K562 (cell line): Measurements from ENCODE around the gene CHST8. TPM values are rescaled to one million over a fixed set of nuclear protein-coding genes. Genes with fewer than 3 reads are reported as not detected.

Experiments
- ARID1B ChIP-seq: fragments of 450-650 bp; IDR thresholded peaks from 2 replicates; pipeline ENCODE4 v1.6.1; 2016; ENCODE audit warnings: antibody characterized with exemption, mild to moderate bottlenecking, inconsistent platforms
- ATF7 ChIP-seq: fragments of 450-650 bp; IDR thresholded peaks from 2 replicates; pipeline ENCODE4 v1.7.1; 2014; ENCODE audit warnings: mild to moderate bottlenecking, moderate library complexity
- BRD4 ChIP-seq: fragments of 200-600 bp; sonication (generic); IDR thresholded peaks from 2 replicates; pipeline ENCODE4 v1.6.1; 2017; ENCODE audit warnings: inconsistent platforms
- CREB1 ChIP-seq, 2 experiments: sonication (generic) in 1 of 2; formaldehyde crosslinking in 1 of 2; IDR thresholded peaks; 2 replicates each; pipeline versions ENCODE4 v1.6.1 to v1.8.0; 2012 to 2022; ENCODE audit warnings: inconsistent platforms in 1 of 2, mild to moderate bottlenecking in 1 of 2, missing genetic modification reagents in 1 of 2, moderate library complexity in 1 of 2
- EP300 ChIP-seq: IDR thresholded peaks from 2 replicates; pipeline ENCODE4 v1.6.1; 2012; ENCODE audit warnings: low read length, improper control_type of control experiment
- EP400 ChIP-seq: fragments of 450-650 bp; IDR thresholded peaks from 2 replicates; pipeline ENCODE4 v1.6.1; 2017; ENCODE audit warnings: antibody characterized with exemption, mild to moderate bottlenecking, moderate library complexity
- PML ChIP-seq: IDR thresholded peaks from 2 replicates; pipeline ENCODE4 v1.6.1; 2012; ENCODE audit warnings: low read length, inconsistent platforms
- SMARCA4 ChIP-seq: fragments of 450-650 bp; IDR thresholded peaks from 2 replicates; pipeline ENCODE4 v1.6.1; 2016
- SNIP1 ChIP-seq: fragments of 450-650 bp; IDR thresholded peaks from 2 replicates; pipeline ENCODE4 v1.7.1; 2017; ENCODE audit warnings: low read depth, mild to moderate bottlenecking
- ZNF316 ChIP-seq: fragments of 450-650 bp; IDR thresholded peaks from 2 replicates; pipeline ENCODE4 v1.6.1; 2016
- polyA plus RNA-seq, 8 experiments: library from polyadenylated mRNA; depleted of rRNA in 4 of 8; stranded (reverse) in 5 of 8; unstranded in 3 of 8; fragments of >200 nt; fragmentation: Nextera tagmentation in 2 of 8; fragmentation: Illumina TruSeq in 1 of 8; extraction: Ambion mirVana in 2 of 8; extraction: Trizol in 1 of 8; gene quantifications; 2 replicates each; pipeline versions ENCODE4 v1.2.1 to v1.2.3, GENCODE V29; 2011 to 2014; ENCODE audit warnings: inconsistent platforms in 1 of 8, missing spikeins in 1 of 8
- total RNA-seq, 7 experiments: library from RNA; depleted of rRNA in 6 of 7; stranded (reverse); fragments of >200 nt in 6 of 7; fragmentation: Illumina TruSeq in 2 of 7; extraction: Trizol in 2 of 7; gene quantifications; 2 replicates each; pipeline versions ENCODE4 v1.2.1 to v1.2.3, GENCODE V29; 2011 to 2021; ENCODE audit warnings: low replicate concordance in 1 of 7
- TF ChIP-seq, protein P1 (sequence below): IDR thresholded peaks from 2 replicates; pipeline ENCODE4 v1.6.1; 2011; ENCODE audit not compliant: insufficient read length; ENCODE audit errors: extremely low read depth
- TF ChIP-seq, protein P2 (sequence below): fragments of 250-450 bp; sonication (Bioruptor Pico); IDR thresholded peaks from 2 replicates; pipeline ENCODE4 v1.4.0; 2020; ENCODE audit warnings: mild to moderate bottlenecking, moderate library complexity
- TF ChIP-seq, protein P3 (sequence below): fragments of 250-450 bp; sonication (Bioruptor Pico); IDR thresholded peaks from 2 replicates; pipeline ENCODE4 v1.8.0; 2021; ENCODE audit warnings: moderate library complexity, mild to moderate bottlenecking, inconsistent platforms
- TF ChIP-seq, protein P4 (sequence below): IDR thresholded peaks from 2 replicates; pipeline ENCODE4 v1.6.1; 2011; ENCODE audit warnings: borderline replicate concordance, low read depth, mild to moderate bottlenecking, moderate library complexity, low read length; ENCODE audit not compliant: insufficient read depth, poor library complexity, severe bottlenecking
- TF ChIP-seq, protein P5 (sequence below): IDR thresholded peaks from 2 replicates; pipeline ENCODE4 v1.6.1; 2016; ENCODE audit warnings: missing genetic modification characterization, missing compliant biosample characterization
- TF ChIP-seq, protein P6 (sequence below), 3 experiments: fragments of 200-800 bp in 1 of 3; sonication (Bioruptor generic) in 1 of 3; sonication (generic) in 1 of 3; formaldehyde crosslinking in 1 of 3; IDR thresholded peaks; 2 replicates each; pipeline versions ENCODE4 v1.6.1 to v1.8.0; 2016 to 2022; ENCODE audit warnings: mild to moderate bottlenecking in 2 of 3, missing compliant biosample characterization in 2 of 3, missing genetic modification characterization in 2 of 3, missing genetic modification reagents in 1 of 3

Gene CHST8
- total and polyA plus RNA-seq, 9 of the 15 experiments (the other 6 are each of a cell fraction or from before 2014, with no cell fraction given): 0.11 TPM; not detected in 8

DNA sequence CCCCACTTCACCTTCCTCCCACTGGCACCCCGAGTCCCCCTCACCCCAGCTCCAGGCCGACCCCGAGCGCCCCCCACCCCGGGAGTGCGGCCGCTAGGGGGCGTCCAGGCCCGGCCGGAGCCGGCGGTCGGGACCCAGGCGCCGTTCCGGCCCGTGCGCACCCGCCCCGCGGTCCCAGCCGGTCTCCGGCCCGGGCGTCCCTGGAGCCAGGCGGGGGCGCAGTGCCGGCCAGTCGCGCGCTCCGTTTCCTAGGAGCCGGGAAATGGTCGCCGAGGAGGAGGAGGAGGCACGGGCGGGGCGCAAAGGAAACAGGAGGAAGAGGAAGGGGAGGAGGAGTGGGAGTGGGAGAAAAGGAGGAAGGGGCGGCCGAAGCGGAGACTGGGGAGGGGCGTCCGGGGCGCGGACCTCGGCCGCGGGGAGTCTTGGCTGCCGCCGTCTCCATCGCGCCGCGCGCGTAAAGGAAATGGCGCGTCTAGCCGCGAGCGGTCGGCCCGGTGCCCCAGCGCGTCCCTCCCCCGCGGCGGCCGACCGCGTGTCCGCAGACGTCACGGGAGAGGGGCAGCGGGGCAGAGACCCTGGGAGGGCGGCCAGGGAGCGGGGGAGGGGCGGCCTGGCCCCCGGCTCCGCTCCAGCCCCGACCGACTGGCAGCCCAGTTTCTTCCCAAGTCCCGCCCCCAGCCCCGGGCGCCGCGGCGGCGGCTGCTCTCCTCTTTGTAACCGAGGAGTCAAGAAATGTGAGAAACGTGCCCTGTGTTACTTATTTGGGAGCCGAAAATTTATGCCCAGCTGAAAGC lies 173.8 kb downstream of the CHST8 start (continued):
- TF ChIP-seq, protein P1, sequence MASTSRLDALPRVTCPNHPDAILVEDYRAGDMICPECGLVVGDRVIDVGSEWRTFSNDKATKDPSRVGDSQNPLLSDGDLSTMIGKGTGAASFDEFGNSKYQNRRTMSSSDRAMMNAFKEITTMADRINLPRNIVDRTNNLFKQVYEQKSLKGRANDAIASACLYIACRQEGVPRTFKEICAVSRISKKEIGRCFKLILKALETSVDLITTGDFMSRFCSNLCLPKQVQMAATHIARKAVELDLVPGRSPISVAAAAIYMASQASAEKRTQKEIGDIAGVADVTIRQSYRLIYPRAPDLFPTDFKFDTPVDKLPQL: no peak
- TF ChIP-seq, protein P2, sequence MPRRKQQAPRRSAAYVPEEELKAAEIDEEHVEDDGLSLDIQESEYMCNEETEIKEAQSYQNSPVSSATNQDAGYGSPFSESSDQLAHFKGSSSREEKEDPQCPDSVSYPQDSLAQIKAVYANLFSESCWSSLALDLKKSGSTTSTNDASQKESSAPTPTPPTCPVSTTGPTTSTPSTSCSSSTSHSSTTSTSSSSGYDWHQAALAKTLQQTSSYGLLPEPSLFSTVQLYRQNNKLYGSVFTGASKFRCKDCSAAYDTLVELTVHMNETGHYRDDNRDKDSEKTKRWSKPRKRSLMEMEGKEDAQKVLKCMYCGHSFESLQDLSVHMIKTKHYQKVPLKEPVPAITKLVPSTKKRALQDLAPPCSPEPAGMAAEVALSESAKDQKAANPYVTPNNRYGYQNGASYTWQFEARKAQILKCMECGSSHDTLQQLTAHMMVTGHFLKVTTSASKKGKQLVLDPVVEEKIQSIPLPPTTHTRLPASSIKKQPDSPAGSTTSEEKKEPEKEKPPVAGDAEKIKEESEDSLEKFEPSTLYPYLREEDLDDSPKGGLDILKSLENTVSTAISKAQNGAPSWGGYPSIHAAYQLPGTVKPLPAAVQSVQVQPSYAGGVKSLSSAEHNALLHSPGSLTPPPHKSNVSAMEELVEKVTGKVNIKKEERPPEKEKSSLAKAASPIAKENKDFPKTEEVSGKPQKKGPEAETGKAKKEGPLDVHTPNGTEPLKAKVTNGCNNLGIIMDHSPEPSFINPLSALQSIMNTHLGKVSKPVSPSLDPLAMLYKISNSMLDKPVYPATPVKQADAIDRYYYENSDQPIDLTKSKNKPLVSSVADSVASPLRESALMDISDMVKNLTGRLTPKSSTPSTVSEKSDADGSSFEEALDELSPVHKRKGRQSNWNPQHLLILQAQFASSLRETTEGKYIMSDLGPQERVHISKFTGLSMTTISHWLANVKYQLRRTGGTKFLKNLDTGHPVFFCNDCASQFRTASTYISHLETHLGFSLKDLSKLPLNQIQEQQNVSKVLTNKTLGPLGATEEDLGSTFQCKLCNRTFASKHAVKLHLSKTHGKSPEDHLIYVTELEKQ (CRISPR knock-in tag): no peak
- TF ChIP-seq SMARCA4 (0 out of 2 replicates have a peak, but pooled peaks have one; percentile 31), ATF7 (peak; percentile 38; the same call in 1 of the 2 replicates), EP400 (peak; percentile 77; the same call in 1 of the 2 replicates), ZNF316 (no peak), EP300 (peak; percentile 27; the same call in 1 of the 2 replicates), PML (no peak), SNIP1 (no peak), CREB1 (IDR thresholded peaks at IDR 0.05) (no peak), CREB1 (CRISPR knock-in tag; IDR thresholded peaks at IDR 0.05) (0 out of 2 replicates have a peak, but pooled peaks have one; percentile 43), ARID1B (peak; percentile 28; the same call in 1 of the 2 replicates), BRD4 (peak; percentile 81; the same call in 1 of the 2 replicates)
- TF ChIP-seq, protein P3, sequence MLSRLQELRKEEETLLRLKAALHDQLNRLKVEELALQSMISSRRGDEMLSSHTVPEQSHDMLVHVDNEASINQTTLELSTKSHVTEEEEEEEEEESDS (CRISPR knock-in tag): no peak
- TF ChIP-seq, protein P4, sequence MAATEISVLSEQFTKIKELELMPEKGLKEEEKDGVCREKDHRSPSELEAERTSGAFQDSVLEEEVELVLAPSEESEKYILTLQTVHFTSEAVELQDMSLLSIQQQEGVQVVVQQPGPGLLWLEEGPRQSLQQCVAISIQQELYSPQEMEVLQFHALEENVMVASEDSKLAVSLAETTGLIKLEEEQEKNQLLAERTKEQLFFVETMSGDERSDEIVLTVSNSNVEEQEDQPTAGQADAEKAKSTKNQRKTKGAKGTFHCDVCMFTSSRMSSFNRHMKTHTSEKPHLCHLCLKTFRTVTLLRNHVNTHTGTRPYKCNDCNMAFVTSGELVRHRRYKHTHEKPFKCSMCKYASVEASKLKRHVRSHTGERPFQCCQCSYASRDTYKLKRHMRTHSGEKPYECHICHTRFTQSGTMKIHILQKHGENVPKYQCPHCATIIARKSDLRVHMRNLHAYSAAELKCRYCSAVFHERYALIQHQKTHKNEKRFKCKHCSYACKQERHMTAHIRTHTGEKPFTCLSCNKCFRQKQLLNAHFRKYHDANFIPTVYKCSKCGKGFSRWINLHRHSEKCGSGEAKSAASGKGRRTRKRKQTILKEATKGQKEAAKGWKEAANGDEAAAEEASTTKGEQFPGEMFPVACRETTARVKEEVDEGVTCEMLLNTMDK: peak; percentile 91
- TF ChIP-seq, protein P5, sequence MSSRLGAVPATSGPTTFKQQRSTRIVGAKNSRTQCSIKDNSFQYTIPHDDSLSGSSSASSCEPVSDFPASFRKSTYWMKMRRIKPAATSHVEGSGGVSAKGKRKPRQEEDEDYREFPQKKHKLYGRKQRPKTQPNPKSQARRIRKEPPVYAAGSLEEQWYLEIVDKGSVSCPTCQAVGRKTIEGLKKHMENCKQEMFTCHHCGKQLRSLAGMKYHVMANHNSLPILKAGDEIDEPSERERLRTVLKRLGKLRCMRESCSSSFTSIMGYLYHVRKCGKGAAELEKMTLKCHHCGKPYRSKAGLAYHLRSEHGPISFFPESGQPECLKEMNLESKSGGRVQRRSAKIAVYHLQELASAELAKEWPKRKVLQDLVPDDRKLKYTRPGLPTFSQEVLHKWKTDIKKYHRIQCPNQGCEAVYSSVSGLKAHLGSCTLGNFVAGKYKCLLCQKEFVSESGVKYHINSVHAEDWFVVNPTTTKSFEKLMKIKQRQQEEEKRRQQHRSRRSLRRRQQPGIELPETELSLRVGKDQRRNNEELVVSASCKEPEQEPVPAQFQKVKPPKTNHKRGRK (tag): peak; percentile 30; the same call in 1 of the 2 replicates
- TF ChIP-seq, protein P6, sequence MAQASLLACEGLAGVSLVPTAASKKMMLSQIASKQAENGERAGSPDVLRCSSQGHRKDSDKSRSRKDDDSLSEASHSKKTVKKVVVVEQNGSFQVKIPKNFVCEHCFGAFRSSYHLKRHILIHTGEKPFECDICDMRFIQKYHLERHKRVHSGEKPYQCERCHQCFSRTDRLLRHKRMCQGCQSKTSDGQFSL (CRISPR knock-in tag; IDR thresholded peaks at IDR 0.05): peak; percentile 83; the same call in 1 of the 2 replicates
- TF ChIP-seq, protein P6 (tag; IDR thresholded peaks at IDR 0.05): peak in 1 of 2 experiments; percentile 85; a peak in 1 of 4 replicates
